OCI-LY1 (cell line): ENCODE data around the gene SIAE.

Experiments
- CTCF ChIP-seq: fragments of 200-600 bp; sonication (generic), shearing (Covaris generic); IDR thresholded peaks from 2 replicates; pipeline ENCODE4 v1.5.1; 2017; ENCODE audit warnings: mild to moderate bottlenecking, antibody characterized with exemption, low read length, moderate library complexity, mixed read lengths
- EZH2 ChIP-seq: fragments of 200-600 bp; sonication (generic), shearing (Covaris generic); IDR thresholded peaks from 2 replicates; pipeline ENCODE4 v1.8.0; 2017; ENCODE audit warnings: borderline replicate concordance, mixed run types, mild to moderate bottlenecking, antibody characterized with exemption, low read length, moderate library complexity, mixed read lengths

GRCh38 chr11:124681421-124681820, 7.9 kb upstream of the SIAE start:
- TF ChIP-seq CTCF (no peak), EZH2 (no peak)
